IPS-18a (cell line): ENCODE measurements around the gene NUP50.

Source experiments
- H3K27ac ChIP-seq: one replicate; pipeline ENCODE4 v1.5.1; 2013; ENCODE audit warnings: low read length
- H3K27me3 ChIP-seq: one replicate; pipeline ENCODE4 v1.6.1; 2013; ENCODE audit warnings: mild to moderate bottlenecking, low read length; ENCODE audit not compliant: control insufficient read depth, insufficient read depth
- H3K36me3 ChIP-seq: one replicate; pipeline ENCODE4 v1.6.1; 2013; ENCODE audit warnings: low read depth, low read length; ENCODE audit not compliant: control insufficient read depth
- H3K4me1 ChIP-seq: one replicate; pipeline ENCODE4 v1.6.1; 2013; ENCODE audit warnings: low read depth, low read length; ENCODE audit not compliant: control insufficient read depth
- H3K4me3 ChIP-seq: one replicate; pipeline ENCODE4 v1.5.1; 2013; ENCODE audit warnings: low read length
- H3K9ac ChIP-seq: one replicate; pipeline ENCODE4 v1.6.1; 2013; ENCODE audit warnings: mild to moderate bottlenecking, low read length, moderate library complexity
- H3K9me3 ChIP-seq: one replicate; pipeline ENCODE4 v1.6.1; 2013; ENCODE audit warnings: low read depth, low read length; ENCODE audit not compliant: control insufficient read depth

Gene NUP50

GRCh38 chr22:45205276-45205925 lies 41.7 kb downstream of the NUP50 start:
- Histone ChIP-seq H3K9me3 (no peaks in the 10 kb centered on the region), H3K9ac (no peak overlapping the region), H3K36me3 (no peaks in the 10 kb centered on the region), H3K4me3 (no peak overlapping the region), H3K27me3 (no peaks in the 10 kb centered on the region), H3K4me1 (no peaks in the 10 kb centered on the region), H3K27ac (no peak overlapping the region)

GRCh38 chr22:45206233-45206632 lies 42.5 kb downstream of the NUP50 start:
- Histone ChIP-seq H3K36me3 (no peaks in the 10 kb centered on the region), H3K4me3 (no peak overlapping the region), H3K4me1 (no peaks in the 10 kb centered on the region), H3K27me3 (no peaks in the 10 kb centered on the region), H3K9me3 (no peaks in the 10 kb centered on the region), H3K27ac (no peak overlapping the region), H3K9ac (no peak overlapping the region)

GRCh38 chr22:45207533-45207932 lies 43.8 kb downstream of the NUP50 start:
- H3K9me3 ChIP-seq = no peaks in the 10 kb centered on the region
- peaks cover 6% of the 10 kb centered on the region for H3K4me1 ChIP-seq
- no peaks in the 10 kb centered on the region for H3K27me3 ChIP-seq
- H3K27ac ChIP-seq = no peak overlapping the region
- no peak overlapping the region for H3K4me3 ChIP-seq
- H3K9ac ChIP-seq = no peak overlapping the region
- H3K36me3 ChIP-seq = no peaks in the 10 kb centered on the region

- Histone ChIP-seq H3K9me3 (no peaks in the 10 kb centered on the region), H3K27ac (no peak overlapping the region), H3K4me1 (peaks cover 10% of the 10 kb centered on the region), H3K4me3 (no peak overlapping the region), H3K9ac (no peak overlapping the region), H3K36me3 (no peaks in the 10 kb centered on the region), H3K27me3 (no peaks in the 10 kb centered on the region)
Observed at GRCh38 chr22:45207981-45208664, 44.4 kb downstream of the NUP50 start.

- Histone ChIP-seq H3K4me1 (peaks cover 10% of the 10 kb centered on the region), H3K27me3 (no peaks in the 10 kb centered on the region), H3K9me3 (no peaks in the 10 kb centered on the region), H3K36me3 (no peaks in the 10 kb centered on the region), H3K9ac (no peak overlapping the region), H3K27ac (no peak overlapping the region), H3K4me3 (no peak overlapping the region)
Observed at GRCh38 chr22:45208696-45208992, 44.9 kb downstream of the NUP50 start.

GRCh38 chr22:45208993-45209838 lies 45.5 kb downstream of the NUP50 start:
- Histone ChIP-seq H3K4me1 (peaks cover 10% of the 10 kb centered on the region), H3K36me3 (no peaks in the 10 kb centered on the region), H3K27me3 (no peaks in the 10 kb centered on the region), H3K9ac (no peak overlapping the region), H3K27ac (no peak overlapping the region), H3K4me3 (no peak overlapping the region), H3K9me3 (no peaks in the 10 kb centered on the region)

- no peaks in the 10 kb centered on the region for H3K36me3 ChIP-seq
- H3K4me3 ChIP-seq = no peak overlapping the region
- peaks cover 10% of the 10 kb centered on the region for H3K4me1 ChIP-seq
- H3K9me3 ChIP-seq = no peaks in the 10 kb centered on the region
- no peaks in the 10 kb centered on the region for H3K27me3 ChIP-seq
- H3K9ac ChIP-seq = no peak overlapping the region
- no peak overlapping the region for H3K27ac ChIP-seq
Observed at GRCh38 chr22:45210174-45210573, 46.4 kb downstream of the NUP50 start.

GRCh38 chr22:45210577-45210976 lies 46.9 kb downstream of the NUP50 start:
- Histone ChIP-seq H3K9ac (no peak overlapping the region), H3K36me3 (no peaks in the 10 kb centered on the region), H3K27ac (no peak overlapping the region), H3K27me3 (no peaks in the 10 kb centered on the region), H3K9me3 (no peaks in the 10 kb centered on the region), H3K4me1 (peaks cover 10% of the 10 kb centered on the region), H3K4me3 (no peak overlapping the region)

- no peaks in the 10 kb centered on the region for H3K36me3 ChIP-seq
- H3K27me3 ChIP-seq = no peaks in the 10 kb centered on the region
- H3K9me3 ChIP-seq = no peaks in the 10 kb centered on the region
- H3K27ac ChIP-seq = no peak overlapping the region
- peaks cover 10% of the 10 kb centered on the region for H3K4me1 ChIP-seq
- H3K9ac ChIP-seq = no peak overlapping the region
- H3K4me3 ChIP-seq = no peak overlapping the region
Observed at GRCh38 chr22:45210991-45211390, 47.3 kb downstream of the NUP50 start.

- no peak overlapping the region for H3K27ac ChIP-seq
- peaks cover 10% of the 10 kb centered on the region for H3K4me1 ChIP-seq
- H3K27me3 ChIP-seq = no peaks in the 10 kb centered on the region
- no peaks in the 10 kb centered on the region for H3K9me3 ChIP-seq
- no peak overlapping the region for H3K9ac ChIP-seq
- no peaks in the 10 kb centered on the region for H3K36me3 ChIP-seq
- no peak overlapping the region for H3K4me3 ChIP-seq
Observed at GRCh38 chr22:45211435-45211834, 47.7 kb downstream of the NUP50 start.

GRCh38 chr22:45211848-45212247 lies 48.1 kb downstream of the NUP50 start:
- H3K27ac ChIP-seq = no peak overlapping the region
- H3K9ac ChIP-seq = no peak overlapping the region
- peaks cover 10% of the 10 kb centered on the region for H3K4me1 ChIP-seq
- H3K36me3 ChIP-seq = no peaks in the 10 kb centered on the region
- H3K27me3 ChIP-seq = no peaks in the 10 kb centered on the region
- H3K9me3 ChIP-seq = no peaks in the 10 kb centered on the region
- H3K4me3 ChIP-seq = no peak overlapping the region
